ENCODE results near the gene CHTF8.

Gene CHTF8

DNA sequence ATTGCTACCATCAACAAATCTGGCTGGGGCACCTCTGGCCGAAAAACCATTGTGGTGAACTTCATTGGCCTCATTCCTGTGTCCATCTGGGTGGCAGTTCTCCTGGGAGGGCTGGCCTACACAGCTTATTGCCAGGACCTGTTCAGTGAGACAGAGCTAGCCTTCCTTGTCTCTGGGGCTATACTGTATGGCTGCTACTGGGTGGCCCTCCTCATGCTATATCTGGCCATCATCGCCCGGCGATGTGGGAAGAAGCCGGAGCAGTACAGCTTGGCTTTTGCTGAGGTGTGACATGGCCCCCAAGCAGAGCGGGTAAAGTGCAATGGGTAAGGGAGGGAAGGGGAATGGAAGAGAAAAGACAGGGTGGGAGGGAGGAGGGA, 17.4 kb downstream of the CHTF8 start:
- TF ChIP-seq, protein P1, sequence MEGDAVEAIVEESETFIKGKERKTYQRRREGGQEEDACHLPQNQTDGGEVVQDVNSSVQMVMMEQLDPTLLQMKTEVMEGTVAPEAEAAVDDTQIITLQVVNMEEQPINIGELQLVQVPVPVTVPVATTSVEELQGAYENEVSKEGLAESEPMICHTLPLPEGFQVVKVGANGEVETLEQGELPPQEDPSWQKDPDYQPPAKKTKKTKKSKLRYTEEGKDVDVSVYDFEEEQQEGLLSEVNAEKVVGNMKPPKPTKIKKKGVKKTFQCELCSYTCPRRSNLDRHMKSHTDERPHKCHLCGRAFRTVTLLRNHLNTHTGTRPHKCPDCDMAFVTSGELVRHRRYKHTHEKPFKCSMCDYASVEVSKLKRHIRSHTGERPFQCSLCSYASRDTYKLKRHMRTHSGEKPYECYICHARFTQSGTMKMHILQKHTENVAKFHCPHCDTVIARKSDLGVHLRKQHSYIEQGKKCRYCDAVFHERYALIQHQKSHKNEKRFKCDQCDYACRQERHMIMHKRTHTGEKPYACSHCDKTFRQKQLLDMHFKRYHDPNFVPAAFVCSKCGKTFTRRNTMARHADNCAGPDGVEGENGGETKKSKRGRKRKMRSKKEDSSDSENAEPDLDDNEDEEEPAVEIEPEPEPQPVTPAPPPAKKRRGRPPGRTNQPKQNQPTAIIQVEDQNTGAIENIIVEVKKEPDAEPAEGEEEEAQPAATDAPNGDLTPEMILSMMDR (IDR thresholded peaks at IDR 0.05; ENCODE audit: low read length): no peak
- TF ChIP-seq EZH2 (IDR thresholded peaks at IDR 0.05; ENCODE audit: borderline replicate concordance, low read length): no peak
- H3K36me3 ChIP-seq (ENCODE audit: insufficient read depth, low read length): peaks cover 35% of the 10 kb centered on the region

DNA sequence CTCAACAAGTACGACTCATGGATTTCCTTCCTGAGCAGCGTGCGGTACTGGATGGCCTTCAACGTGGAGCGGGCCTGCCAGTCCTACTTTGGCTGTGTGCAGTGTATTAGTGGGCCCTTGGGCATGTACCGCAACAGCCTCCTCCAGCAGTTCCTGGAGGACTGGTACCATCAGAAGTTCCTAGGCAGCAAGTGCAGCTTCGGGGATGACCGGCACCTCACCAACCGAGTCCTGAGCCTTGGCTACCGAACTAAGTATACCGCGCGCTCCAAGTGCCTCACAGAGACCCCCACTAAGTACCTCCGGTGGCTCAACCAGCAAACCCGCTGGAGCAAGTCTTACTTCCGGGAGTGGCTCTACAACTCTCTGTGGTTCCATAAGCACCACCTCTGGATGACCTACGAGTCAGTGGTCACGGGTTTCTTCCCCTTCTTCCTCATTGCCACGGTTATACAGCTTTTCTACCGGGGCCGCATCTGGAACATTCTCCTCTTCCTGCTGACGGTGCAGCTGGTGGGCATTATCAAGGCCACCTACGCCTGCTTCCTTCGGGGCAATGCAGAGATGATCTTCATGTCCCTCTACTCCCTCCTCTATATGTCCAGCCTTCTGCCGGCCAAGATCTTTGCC, 17.9 kb downstream of the CHTF8 start:
- no peak overlapping the region for H3K27ac ChIP-seq (ENCODE audit: low read depth, low read length, poor library complexity, severe bottlenecking)
- no peak overlapping the region for H3K4me2 ChIP-seq (ENCODE audit: low read length)
- H3F3A ChIP-seq (ENCODE audit: insufficient read depth, low read length): no peaks in the 10 kb centered on the region
- H3K27me3 ChIP-seq (ENCODE audit: insufficient read depth, low read length): no peaks in the 10 kb centered on the region
- H4K20me1 ChIP-seq (ENCODE audit: insufficient read depth, low read length): no peaks in the 10 kb centered on the region
- no peak overlapping the region for H2AFZ ChIP-seq (ENCODE audit: low read length)
- H3K9me2 ChIP-seq (ENCODE audit: low read depth, low read length): no peaks in the 10 kb centered on the region
- H3K4me3 ChIP-seq (ENCODE audit: low read depth, low read length, poor library complexity, severe bottlenecking): no peak overlapping the region
- TF ChIP-seq, protein P1 (IDR thresholded peaks at IDR 0.05; ENCODE audit: low read length): no peak
- TF ChIP-seq EZH2 (IDR thresholded peaks at IDR 0.05; ENCODE audit: borderline replicate concordance, low read length): no peak
- H3K9me3 ChIP-seq (ENCODE audit: low read length): no peaks in the 10 kb centered on the region
- peaks cover 34% of the 10 kb centered on the region for H3K36me3 ChIP-seq (ENCODE audit: insufficient read depth, low read length)
- H3K79me2 ChIP-seq (ENCODE audit: insufficient read depth, low read length): no peaks in the 10 kb centered on the region
- H3K9ac ChIP-seq (ENCODE audit: low read length): no peak overlapping the region
- H3K4me1 ChIP-seq (ENCODE audit: insufficient read depth, low read length, severe bottlenecking): no peaks in the 10 kb centered on the region

More for the DNA sequence above, 17.4 kb downstream of the CHTF8 start:
- H3K9me3 ChIP-seq (ENCODE audit: low read length): no peaks in the 10 kb centered on the region
- no peaks in the 10 kb centered on the region for H4K20me1 ChIP-seq (ENCODE audit: insufficient read depth, low read length)
- no peaks in the 10 kb centered on the region for H3K9me2 ChIP-seq (ENCODE audit: low read depth, low read length)
- no peaks in the 10 kb centered on the region for H3F3A ChIP-seq (ENCODE audit: insufficient read depth, low read length)
- no peak overlapping the region for H3K27ac ChIP-seq (ENCODE audit: low read depth, low read length, poor library complexity, severe bottlenecking)
- no peak overlapping the region for H2AFZ ChIP-seq (ENCODE audit: low read length)
- H3K9ac ChIP-seq (ENCODE audit: low read length): no peak overlapping the region
- H3K4me3 ChIP-seq (ENCODE audit: low read depth, low read length, poor library complexity, severe bottlenecking): no peak overlapping the region
- no peaks in the 10 kb centered on the region for H3K79me2 ChIP-seq (ENCODE audit: insufficient read depth, low read length)
- H3K4me1 ChIP-seq (ENCODE audit: insufficient read depth, low read length, severe bottlenecking): no peaks in the 10 kb centered on the region
- H3K4me2 ChIP-seq (ENCODE audit: low read length): no peak overlapping the region
- H3K27me3 ChIP-seq (ENCODE audit: insufficient read depth, low read length): no peaks in the 10 kb centered on the region

DNA sequence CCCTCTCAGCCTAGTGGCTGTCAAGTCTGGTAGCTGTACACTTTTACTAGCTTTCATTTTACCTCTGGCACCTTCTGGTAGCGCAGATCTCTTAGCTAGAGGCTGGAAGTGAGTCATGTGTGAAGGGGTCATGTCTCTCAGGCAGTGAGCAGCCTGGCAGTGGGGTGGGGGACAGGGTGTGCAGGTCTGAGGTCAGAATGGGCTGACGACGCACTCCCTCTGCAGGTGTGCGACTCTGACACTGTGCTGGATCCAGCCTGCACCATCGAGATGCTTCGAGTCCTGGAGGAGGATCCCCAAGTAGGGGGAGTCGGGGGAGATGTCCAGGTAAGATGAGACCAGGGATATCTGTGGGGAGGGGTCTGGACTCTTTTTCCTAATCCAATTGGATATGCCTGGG, 19.2 kb downstream of the CHTF8 start:
- Histone ChIP-seq H3K4me2 (ENCODE audit: low read length) (no peak overlapping the region), H3K9ac (ENCODE audit: low read length) (no peak overlapping the region), H4K20me1 (ENCODE audit: insufficient read depth, low read length) (no peaks in the 10 kb centered on the region), H3K9me3 (ENCODE audit: low read length) (no peaks in the 10 kb centered on the region), H3K4me1 (ENCODE audit: insufficient read depth, low read length, severe bottlenecking) (no peaks in the 10 kb centered on the region), H3K9me2 (ENCODE audit: low read depth, low read length) (no peaks in the 10 kb centered on the region), H3K27ac (ENCODE audit: low read depth, low read length, poor library complexity, severe bottlenecking) (no peak overlapping the region), H3K4me3 (ENCODE audit: low read depth, low read length, poor library complexity, severe bottlenecking) (no peak overlapping the region), H2AFZ (ENCODE audit: low read length) (no peak overlapping the region), H3K36me3 (ENCODE audit: insufficient read depth, low read length) (peaks cover 23% of the 10 kb centered on the region), H3K79me2 (ENCODE audit: insufficient read depth, low read length) (no peaks in the 10 kb centered on the region), H3K27me3 (ENCODE audit: insufficient read depth, low read length) (no peaks in the 10 kb centered on the region), H3F3A (ENCODE audit: insufficient read depth, low read length) (no peaks in the 10 kb centered on the region)
- no peak for TF ChIP-seq EZH2 (IDR thresholded peaks at IDR 0.05; ENCODE audit: borderline replicate concordance, low read length)
- TF ChIP-seq, protein P1 (IDR thresholded peaks at IDR 0.05; ENCODE audit: low read length): no peak
